WERI-Rb-1 (cell line): Measurements from ENCODE around the gene RBM10.
A peak's percentile ranks its signal among the peaks of the same experiment; 100 is the strongest.

Experiments
- DNase-seq: peaks from one replicate; pipeline ENCODE4 v3.0.0-alpha.2; 2020
- H3K27ac ChIP-seq: fragments of 250-450 bp; sonication (Bioruptor Pico); 2 replicates; pipeline ENCODE4 v1.5.1; 2020; ENCODE audit warnings: mild to moderate bottlenecking, moderate library complexity
- H3K27me3 ChIP-seq: fragments of 250-450 bp; sonication (Bioruptor Pico); 2 replicates; pipeline ENCODE4 v1.5.1; 2021; ENCODE audit warnings: mild to moderate bottlenecking, low read depth, moderate library complexity; ENCODE audit not compliant: insufficient read depth, severe bottlenecking
- H3K36me3 ChIP-seq: fragments of 250-450 bp; sonication (Bioruptor Pico); 2 replicates; pipeline ENCODE4 v1.5.1; 2020; ENCODE audit warnings: mild to moderate bottlenecking, moderate library complexity
- H3K4me3 ChIP-seq: 2 replicates; pipeline ENCODE4 v1.5.1; 2011; ENCODE audit warnings: low read depth, mild to moderate bottlenecking, control low read depth, low read length
- H3K9me3 ChIP-seq: fragments of 250-450 bp; sonication (Bioruptor Pico); 2 replicates; pipeline ENCODE4 v1.5.1; 2021; ENCODE audit warnings: mild to moderate bottlenecking, moderate library complexity; ENCODE audit not compliant: severe bottlenecking
- CTCF ChIP-seq: IDR thresholded peaks from 2 replicates; pipeline ENCODE4 v1.5.1; 2011; ENCODE audit warnings: low read depth, mild to moderate bottlenecking, control low read depth, inconsistent platforms, low read length

Gene RBM10

DNA sequence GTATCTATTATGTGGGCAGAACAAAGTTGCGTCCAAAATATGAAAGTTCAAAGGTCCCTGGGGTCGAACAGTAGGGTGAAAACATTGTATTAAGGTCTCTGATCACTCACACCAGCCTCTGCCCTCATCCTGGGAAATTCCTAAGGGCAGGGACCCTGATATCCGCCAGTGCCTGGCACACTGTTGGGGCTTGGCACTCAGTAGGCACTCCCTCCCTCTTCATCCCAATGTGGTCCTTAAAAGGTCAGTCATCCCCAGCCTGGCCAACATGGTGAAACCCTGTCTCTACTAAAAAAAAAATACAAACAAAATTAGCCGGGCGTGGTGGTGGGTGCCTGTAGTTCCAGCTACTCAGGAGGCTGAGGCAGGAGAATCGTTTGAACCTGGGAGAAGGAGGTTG is 6.8 kb upstream of the RBM10 start:
- H3K27me3 ChIP-seq, result peaks cover 11% of the 10 kb centered on the region
- no peak for DNase-seq
- TF ChIP-seq CTCF, result no peak
- no peak overlapping the region for H3K4me3 ChIP-seq
- H3K36me3 ChIP-seq, result peaks cover 17% of the 10 kb centered on the region
- H3K9me3 ChIP-seq, result no peaks in the 10 kb centered on the region
- H3K27ac ChIP-seq, result no peak overlapping the region

DNA sequence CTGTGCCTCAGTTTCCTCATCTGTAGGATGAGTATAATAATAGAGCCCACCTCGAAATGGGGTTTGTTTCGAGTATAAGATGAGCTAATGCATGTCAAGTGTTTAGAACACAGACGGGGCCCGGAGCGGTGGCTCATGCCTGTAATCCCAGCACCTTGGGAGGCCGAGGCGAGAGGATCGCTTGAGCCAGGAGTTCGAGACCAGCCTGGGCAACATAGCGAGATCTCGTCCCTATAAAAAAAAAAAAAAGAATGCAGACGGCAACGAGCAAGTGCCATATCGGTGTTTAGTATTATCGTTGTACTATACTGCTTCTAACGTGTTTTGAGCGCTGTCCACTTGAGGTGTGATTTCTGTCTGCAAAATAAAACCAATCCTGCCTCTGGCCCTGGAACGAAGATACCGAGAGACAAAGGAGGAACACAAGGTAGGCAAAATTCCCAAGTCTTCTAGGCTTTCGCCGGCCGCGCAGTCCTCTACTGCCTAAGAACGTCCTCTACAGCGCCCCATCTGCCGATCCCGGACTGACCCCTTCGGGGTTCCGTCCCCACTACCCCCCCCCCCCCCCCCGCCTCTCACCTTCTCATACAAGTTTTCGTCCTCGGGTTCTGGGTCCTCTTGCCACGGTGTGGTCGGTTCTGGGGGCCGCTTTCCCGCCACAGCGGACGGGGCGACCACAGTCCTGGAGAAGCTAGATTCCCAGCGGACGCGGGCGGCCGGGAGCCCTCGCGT is 961 bp upstream of the RBM10 start:
- Histone ChIP-seq H3K4me3 (peak overlapping the region; percentile 55), H3K36me3 (peaks cover 20% of the 10 kb centered on the region), H3K27ac (peak overlapping the region; percentile 98), H3K9me3 (no peaks in the 10 kb centered on the region), H3K27me3 (peaks cover 11% of the 10 kb centered on the region)
- TF ChIP-seq CTCF, result no peak
- peak; percentile 51 for DNase-seq

GRCh38 chrX:47145395-47146120 is 537 bp downstream of the RBM10 start:
- no peak for DNase-seq
- Histone ChIP-seq H3K36me3 (peaks cover 20% of the 10 kb centered on the region), H3K4me3 (peak overlapping the region; percentile 55), H3K27me3 (peaks cover 6% of the 10 kb centered on the region), H3K27ac (peak overlapping the region; percentile 98), H3K9me3 (no peaks in the 10 kb centered on the region)
- no peak for TF ChIP-seq CTCF

- Histone ChIP-seq H3K9me3 (no peaks in the 10 kb centered on the region), H3K4me3 (peak overlapping the region; percentile 55), H3K36me3 (peaks cover 18% of the 10 kb centered on the region), H3K27me3 (peaks cover 6% of the 10 kb centered on the region), H3K27ac (peak overlapping the region; percentile 50; the same call in 1 of the 2 replicates)
- TF ChIP-seq CTCF, result no peak
- no peak for DNase-seq
Measured at GRCh38 chrX:47146121-47146935, 1.3 kb downstream of the RBM10 start.

GRCh38 chrX:47146936-47147859 is 2.2 kb downstream of the RBM10 start:
- H3K9me3 ChIP-seq, result no peaks in the 10 kb centered on the region
- peaks cover 11% of the 10 kb centered on the region for H3K27me3 ChIP-seq
- H3K4me3 ChIP-seq, result no peak overlapping the region
- no peak overlapping the region for H3K27ac ChIP-seq
- TF ChIP-seq CTCF, result no peak
- peaks cover 21% of the 10 kb centered on the region for H3K36me3 ChIP-seq
- DNase-seq, result no peak
